Measurements from ENCODE around the gene FTSJ1.

FTSJ1 gene

DNA sequence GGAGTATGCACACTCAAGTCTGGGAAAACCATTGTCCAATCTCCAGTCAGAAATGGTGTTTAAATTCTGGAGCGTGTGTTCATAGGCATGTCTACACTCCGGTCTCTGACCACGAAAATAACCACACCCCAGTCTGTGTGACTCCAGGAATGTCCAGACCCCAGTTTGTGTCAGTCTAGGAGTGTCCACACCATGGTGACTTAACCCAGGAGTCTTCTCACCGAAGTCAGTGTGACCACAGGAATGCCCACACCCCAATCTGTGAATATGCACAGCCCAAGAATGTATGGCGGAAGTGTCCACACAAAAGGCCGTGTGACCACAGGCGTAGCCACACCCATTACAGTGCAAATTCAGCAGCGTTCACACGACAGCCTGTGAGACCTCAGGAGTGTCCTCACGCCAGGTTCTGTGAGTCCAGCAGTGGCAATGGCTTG, 11.4 kb downstream of the FTSJ1 start:
- Histone ChIP-seq H3K36me3 (ENCODE audit: control insufficient read depth, insufficient read depth, low read length) (no peaks in the 10 kb centered on the region), H3K4me1 (ENCODE audit: control insufficient read depth, low read depth, low read length) (no peaks in the 10 kb centered on the region), H3K9ac (ENCODE audit: low read length) (no peak overlapping the region), H3K27me3 (ENCODE audit: insufficient read depth, low read length, poor library complexity) (no peaks in the 10 kb centered on the region), H2BK15ac (replicated peaks; ENCODE audit: low read depth) (no peak overlapping the region), H2BK5ac (ENCODE audit: low read length) (no peak overlapping the region), H3K4me3 (ENCODE audit: low read length) (no peak overlapping the region), H3K23ac (ENCODE audit: low read length) (no peak overlapping the region), H3K27ac (ENCODE audit: low read depth, low read length) (no peak overlapping the region), H3K56ac (ENCODE audit: low read length) (no peak overlapping the region), H3K79me2 (ENCODE audit: control insufficient read depth, insufficient read depth, low read length) (no peaks in the 10 kb centered on the region), H3K4me2 (ENCODE audit: low read length) (no peak overlapping the region), H3K4ac (ENCODE audit: low read depth, low read length) (no peak overlapping the region), H4K5ac (ENCODE audit: low read length) (no peak overlapping the region), H2BK120ac (ENCODE audit: low read depth, low read length) (no peak overlapping the region), H4K8ac (ENCODE audit: low read depth, low read length) (no peak overlapping the region), H3K79me1 (ENCODE audit: low read length) (no peaks in the 10 kb centered on the region), H2AK5ac (ENCODE audit: low read length) (no peak overlapping the region), H3K18ac (ENCODE audit: low read length) (no peak overlapping the region)
- DNase-seq = no peak
- WGBS (ENCODE audit: extremely low coverage, insufficient coverage, low lambda C conversion rate) = no CpG with 5 or more reads among the region's 10 CpGs

DNA sequence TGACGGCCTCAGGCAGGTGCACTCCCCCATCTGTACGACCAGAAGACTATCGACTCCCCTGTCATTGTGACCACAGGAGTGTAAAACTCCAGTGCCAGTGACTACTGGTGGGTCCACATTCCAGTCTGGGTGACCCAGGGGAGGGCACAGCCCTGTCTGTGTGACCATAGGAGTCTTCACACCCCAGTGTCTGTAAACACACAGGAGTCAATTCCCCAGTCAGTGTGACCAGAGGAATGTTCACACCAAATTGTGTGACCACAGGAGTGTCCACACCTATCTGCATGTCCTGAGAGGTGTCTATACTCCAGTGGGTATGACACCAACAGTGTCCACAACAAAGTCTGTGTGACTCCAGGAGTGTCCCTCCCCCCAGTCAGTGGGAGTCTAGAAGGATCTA, 12.0 kb downstream of the FTSJ1 start:
- WGBS (ENCODE audit: extremely low coverage, insufficient coverage, low lambda C conversion rate) = no CpG with 5 or more reads among the region's 3 CpGs

DNA sequence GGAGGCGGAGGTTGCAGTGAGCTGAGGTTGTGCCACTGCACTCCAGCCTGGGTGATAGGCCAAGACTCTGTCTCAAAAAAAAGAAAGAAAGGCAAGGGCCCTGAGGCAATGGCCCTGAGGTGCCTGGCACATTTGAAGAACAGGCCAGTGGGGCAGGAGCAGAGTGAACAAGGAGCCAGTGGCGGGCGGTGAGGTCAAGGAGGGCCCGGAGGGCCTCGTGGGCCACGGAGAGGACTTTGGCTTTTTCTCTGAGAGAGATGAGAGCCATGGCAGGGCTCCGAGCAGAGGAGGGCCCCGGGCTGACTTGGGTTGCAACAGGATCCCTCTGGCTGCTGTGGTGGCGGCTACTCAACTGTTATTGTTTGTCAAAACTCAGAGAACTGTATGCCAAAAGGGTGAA, 13.3 kb downstream of the FTSJ1 start:
- H2BK5ac ChIP-seq (ENCODE audit: low read length) = no peak overlapping the region
- H3K4ac ChIP-seq (ENCODE audit: low read depth, low read length) = no peak overlapping the region
- no peak overlapping the region for H2BK15ac ChIP-seq (replicated peaks; ENCODE audit: low read depth)
- H3K9ac ChIP-seq (ENCODE audit: low read length) = no peak overlapping the region
- H3K23ac ChIP-seq (ENCODE audit: low read length) = no peak overlapping the region
- no peak overlapping the region for H3K56ac ChIP-seq (ENCODE audit: low read length)
- no peak overlapping the region for H4K8ac ChIP-seq (ENCODE audit: low read depth, low read length)
- H3K4me3 ChIP-seq (ENCODE audit: low read length) = no peak overlapping the region
- no peaks in the 10 kb centered on the region for H3K79me1 ChIP-seq (ENCODE audit: low read length)
- no peak overlapping the region for H4K5ac ChIP-seq (ENCODE audit: low read length)
- no peak overlapping the region for H2BK120ac ChIP-seq (ENCODE audit: low read depth, low read length)
- no CpG with 5 or more reads among the region's 9 CpGs for WGBS (ENCODE audit: extremely low coverage, insufficient coverage, low lambda C conversion rate)
- H3K27ac ChIP-seq (ENCODE audit: low read depth, low read length) = no peak overlapping the region
- H3K18ac ChIP-seq (ENCODE audit: low read length) = no peak overlapping the region
- H3K27me3 ChIP-seq (ENCODE audit: insufficient read depth, low read length, poor library complexity) = no peaks in the 10 kb centered on the region
- no peak overlapping the region for H2AK5ac ChIP-seq (ENCODE audit: low read length)
- DNase-seq = no peak
- no peak overlapping the region for H3K4me2 ChIP-seq (ENCODE audit: low read length)
- H3K36me3 ChIP-seq (ENCODE audit: control insufficient read depth, insufficient read depth, low read length) = no peaks in the 10 kb centered on the region
- H3K4me1 ChIP-seq (ENCODE audit: control insufficient read depth, low read depth, low read length) = no peaks in the 10 kb centered on the region
- H3K79me2 ChIP-seq (ENCODE audit: control insufficient read depth, insufficient read depth, low read length) = no peaks in the 10 kb centered on the region

More for the DNA sequence above, 12.0 kb downstream of the FTSJ1 start:
- Histone ChIP-seq H3K18ac (ENCODE audit: low read length) (no peak overlapping the region), H4K5ac (ENCODE audit: low read length) (no peak overlapping the region), H3K4me1 (ENCODE audit: control insufficient read depth, low read depth, low read length) (no peaks in the 10 kb centered on the region), H3K4ac (ENCODE audit: low read depth, low read length) (no peak overlapping the region), H3K4me3 (ENCODE audit: low read length) (no peak overlapping the region), H3K9ac (ENCODE audit: low read length) (no peak overlapping the region), H4K8ac (ENCODE audit: low read depth, low read length) (no peak overlapping the region), H3K36me3 (ENCODE audit: control insufficient read depth, insufficient read depth, low read length) (no peaks in the 10 kb centered on the region), H2AK5ac (ENCODE audit: low read length) (no peak overlapping the region), H3K4me2 (ENCODE audit: low read length) (no peak overlapping the region), H3K27ac (ENCODE audit: low read depth, low read length) (no peak overlapping the region), H2BK120ac (ENCODE audit: low read depth, low read length) (no peak overlapping the region), H3K27me3 (ENCODE audit: insufficient read depth, low read length, poor library complexity) (no peaks in the 10 kb centered on the region), H2BK5ac (ENCODE audit: low read length) (no peak overlapping the region), H3K79me2 (ENCODE audit: control insufficient read depth, insufficient read depth, low read length) (no peaks in the 10 kb centered on the region), H3K23ac (ENCODE audit: low read length) (no peak overlapping the region), H3K79me1 (ENCODE audit: low read length) (no peaks in the 10 kb centered on the region), H2BK15ac (replicated peaks; ENCODE audit: low read depth) (no peak overlapping the region), H3K56ac (ENCODE audit: low read length) (no peak overlapping the region)
- DNase-seq = no peak

DNA sequence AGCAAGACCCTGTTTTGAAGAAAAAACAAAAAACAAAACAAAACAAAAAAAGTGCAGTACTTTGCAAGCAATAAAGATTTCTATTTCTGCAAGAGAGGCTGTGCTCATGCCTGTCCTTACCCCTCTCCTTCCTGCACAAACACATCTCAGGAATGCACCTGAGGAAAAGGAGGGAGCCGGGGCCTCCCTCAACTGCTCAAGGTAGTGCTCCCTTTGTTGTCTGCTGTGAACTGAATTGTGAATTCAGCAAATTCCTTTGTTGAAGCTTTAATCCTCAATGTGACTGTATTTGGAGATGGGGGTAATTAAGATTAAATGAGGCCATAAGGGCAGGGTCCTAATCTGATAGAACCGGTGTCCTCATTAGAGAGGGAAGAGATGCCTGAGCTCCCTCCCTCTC, 13.9 kb downstream of the FTSJ1 start:
- H3K4me2 ChIP-seq (ENCODE audit: low read length) = no peak overlapping the region
- H4K5ac ChIP-seq (ENCODE audit: low read length) = no peak overlapping the region
- H3K27me3 ChIP-seq (ENCODE audit: insufficient read depth, low read length, poor library complexity) = no peaks in the 10 kb centered on the region
- no peak overlapping the region for H3K27ac ChIP-seq (ENCODE audit: low read depth, low read length)
- no peaks in the 10 kb centered on the region for H3K4me1 ChIP-seq (ENCODE audit: control insufficient read depth, low read depth, low read length)
- no peak overlapping the region for H3K18ac ChIP-seq (ENCODE audit: low read length)
- no peak overlapping the region for H2AK5ac ChIP-seq (ENCODE audit: low read length)
- no peak overlapping the region for H3K23ac ChIP-seq (ENCODE audit: low read length)
- no peaks in the 10 kb centered on the region for H3K36me3 ChIP-seq (ENCODE audit: control insufficient read depth, insufficient read depth, low read length)
- no CpG with 5 or more reads among the region's 2 CpGs for WGBS (ENCODE audit: extremely low coverage, insufficient coverage, low lambda C conversion rate)
- no peak for DNase-seq
- H4K8ac ChIP-seq (ENCODE audit: low read depth, low read length) = no peak overlapping the region
- no peaks in the 10 kb centered on the region for H3K79me1 ChIP-seq (ENCODE audit: low read length)
- H2BK15ac ChIP-seq (replicated peaks; ENCODE audit: low read depth) = no peak overlapping the region
- H3K4me3 ChIP-seq (ENCODE audit: low read length) = no peak overlapping the region
- H3K79me2 ChIP-seq (ENCODE audit: control insufficient read depth, insufficient read depth, low read length) = no peaks in the 10 kb centered on the region
- no peak overlapping the region for H3K4ac ChIP-seq (ENCODE audit: low read depth, low read length)
- H3K9ac ChIP-seq (ENCODE audit: low read length) = no peak overlapping the region
- H2BK5ac ChIP-seq (ENCODE audit: low read length) = no peak overlapping the region
- no peak overlapping the region for H2BK120ac ChIP-seq (ENCODE audit: low read depth, low read length)
- H3K56ac ChIP-seq (ENCODE audit: low read length) = no peak overlapping the region

DNA sequence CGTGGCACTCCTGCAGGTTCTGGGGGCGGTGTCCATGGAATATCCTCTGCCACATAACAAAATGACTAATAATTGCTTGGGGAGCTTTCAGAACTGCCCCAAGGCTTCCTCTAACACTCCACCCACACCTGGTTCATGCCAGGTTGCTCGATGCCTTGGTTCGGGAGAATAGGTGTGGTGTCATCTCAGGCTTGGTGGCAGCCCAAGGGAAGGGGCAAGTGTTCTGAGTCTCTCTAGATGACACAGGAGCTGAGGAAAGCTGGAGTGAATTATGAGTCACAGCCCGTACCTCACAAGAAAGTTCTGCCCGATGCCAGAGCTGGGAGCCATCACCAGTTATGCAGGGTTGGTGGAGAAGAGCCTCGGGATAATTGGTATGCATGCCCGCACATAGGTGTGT, 14.7 kb downstream of the FTSJ1 start:
- Histone ChIP-seq H3K9ac (ENCODE audit: low read length) (no peak overlapping the region), H3K27ac (ENCODE audit: low read depth, low read length) (no peak overlapping the region), H3K4me1 (ENCODE audit: control insufficient read depth, low read depth, low read length) (no peaks in the 10 kb centered on the region), H2BK15ac (replicated peaks; ENCODE audit: low read depth) (no peak overlapping the region), H3K36me3 (ENCODE audit: control insufficient read depth, insufficient read depth, low read length) (no peaks in the 10 kb centered on the region), H3K23ac (ENCODE audit: low read length) (no peak overlapping the region), H3K56ac (ENCODE audit: low read length) (no peak overlapping the region), H3K18ac (ENCODE audit: low read length) (no peak overlapping the region), H3K79me1 (ENCODE audit: low read length) (no peaks in the 10 kb centered on the region), H3K4me2 (ENCODE audit: low read length) (no peak overlapping the region), H3K79me2 (ENCODE audit: control insufficient read depth, insufficient read depth, low read length) (no peaks in the 10 kb centered on the region), H4K5ac (ENCODE audit: low read length) (no peak overlapping the region), H3K4me3 (ENCODE audit: low read length) (no peak overlapping the region), H3K27me3 (ENCODE audit: insufficient read depth, low read length, poor library complexity) (no peaks in the 10 kb centered on the region), H3K4ac (ENCODE audit: low read depth, low read length) (no peak overlapping the region), H2BK120ac (ENCODE audit: low read depth, low read length) (no peak overlapping the region), H2AK5ac (ENCODE audit: low read length) (no peak overlapping the region), H2BK5ac (ENCODE audit: low read length) (no peak overlapping the region), H4K8ac (ENCODE audit: low read depth, low read length) (no peak overlapping the region)
- no peak for DNase-seq
- no CpG with 5 or more reads among the region's 8 CpGs for WGBS (ENCODE audit: extremely low coverage, insufficient coverage, low lambda C conversion rate)

DNA sequence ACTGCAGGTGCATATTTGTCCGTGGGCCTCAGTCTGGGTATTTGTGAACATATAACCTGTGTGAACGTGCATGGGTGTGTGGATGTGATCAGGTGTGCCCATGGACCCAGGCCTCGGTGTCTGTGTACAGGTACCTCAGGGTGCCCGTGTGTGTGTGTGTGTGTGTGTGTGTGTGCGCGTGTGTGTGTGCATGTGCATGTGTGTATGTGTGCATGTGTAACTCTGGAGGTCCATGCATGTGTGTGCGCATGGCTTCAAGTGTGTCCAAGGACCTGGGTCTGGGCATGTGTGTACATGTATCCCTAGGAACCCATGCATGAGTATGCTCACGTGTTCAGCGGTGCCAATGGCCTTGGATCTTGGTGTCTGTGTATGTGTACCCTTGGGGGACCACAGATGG, 15.8 kb downstream of the FTSJ1 start:
- WGBS (ENCODE audit: extremely low coverage, insufficient coverage, low lambda C conversion rate) = no CpG with 5 or more reads among the region's 9 CpGs
- Histone ChIP-seq H3K36me3 (ENCODE audit: control insufficient read depth, insufficient read depth, low read length) (no peaks in the 10 kb centered on the region), H3K23ac (ENCODE audit: low read length) (no peak overlapping the region), H4K5ac (ENCODE audit: low read length) (no peak overlapping the region), H4K8ac (ENCODE audit: low read depth, low read length) (no peak overlapping the region), H3K56ac (ENCODE audit: low read length) (no peak overlapping the region), H3K4me2 (ENCODE audit: low read length) (no peak overlapping the region), H2BK120ac (ENCODE audit: low read depth, low read length) (no peak overlapping the region), H3K79me1 (ENCODE audit: low read length) (no peaks in the 10 kb centered on the region), H2AK5ac (ENCODE audit: low read length) (no peak overlapping the region), H3K4ac (ENCODE audit: low read depth, low read length) (no peak overlapping the region), H3K27me3 (ENCODE audit: insufficient read depth, low read length, poor library complexity) (no peaks in the 10 kb centered on the region), H3K27ac (ENCODE audit: low read depth, low read length) (no peak overlapping the region), H3K9ac (ENCODE audit: low read length) (no peak overlapping the region), H3K18ac (ENCODE audit: low read length) (no peak overlapping the region), H3K4me1 (ENCODE audit: control insufficient read depth, low read depth, low read length) (no peaks in the 10 kb centered on the region), H2BK15ac (replicated peaks; ENCODE audit: low read depth) (no peak overlapping the region), H2BK5ac (ENCODE audit: low read length) (no peak overlapping the region), H3K79me2 (ENCODE audit: control insufficient read depth, insufficient read depth, low read length) (no peaks in the 10 kb centered on the region), H3K4me3 (ENCODE audit: low read length) (no peak overlapping the region)
- no peak for DNase-seq

Data from mesendoderm (in vitro differentiated cells).